ENCODE measurements around the gene MICOS13.

MICOS13 gene

DNA sequence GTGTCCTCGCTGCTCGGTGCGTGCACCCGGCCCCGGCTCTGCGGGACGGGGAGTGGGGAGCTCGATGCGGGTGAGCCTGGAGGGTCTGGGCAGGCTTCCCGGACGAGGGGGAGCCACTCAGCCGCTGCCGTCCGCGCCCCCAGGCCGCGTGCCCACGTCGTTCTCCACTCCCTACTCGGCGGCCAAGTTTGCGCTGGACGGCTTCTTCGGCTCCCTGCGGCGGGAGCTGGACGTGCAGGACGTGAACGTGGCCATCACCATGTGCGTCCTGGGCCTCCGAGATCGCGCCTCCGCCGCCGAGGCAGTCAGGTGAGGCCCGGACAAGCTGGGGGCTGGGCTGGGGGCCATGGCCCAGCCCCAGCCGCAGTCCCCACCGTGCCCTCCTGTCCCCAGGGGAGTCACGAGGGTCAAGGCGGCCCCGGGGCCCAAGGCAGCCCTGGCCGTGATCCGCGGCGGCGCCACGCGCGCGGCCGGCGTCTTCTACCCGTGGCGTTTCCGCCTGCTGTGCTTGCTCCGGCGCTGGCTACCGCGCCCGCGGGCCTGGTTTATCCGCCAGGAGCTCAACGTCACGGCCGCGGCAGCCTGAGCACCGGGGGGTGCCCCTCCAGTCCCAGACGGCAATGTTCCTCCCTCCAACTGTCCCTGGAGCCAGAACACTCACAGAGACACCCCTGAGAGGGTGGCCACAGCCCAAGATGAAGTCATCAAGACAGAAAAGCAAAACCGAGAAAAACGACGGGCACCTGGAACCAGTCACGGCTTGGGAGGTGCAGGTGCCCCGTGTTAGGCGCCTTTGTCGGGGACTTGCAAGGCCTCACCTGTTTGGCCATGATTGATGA, 7.3 kb upstream of the MICOS13 start:
- no peak for DNase-seq (ENCODE audit: low read depth in 2 of 2)

DNA sequence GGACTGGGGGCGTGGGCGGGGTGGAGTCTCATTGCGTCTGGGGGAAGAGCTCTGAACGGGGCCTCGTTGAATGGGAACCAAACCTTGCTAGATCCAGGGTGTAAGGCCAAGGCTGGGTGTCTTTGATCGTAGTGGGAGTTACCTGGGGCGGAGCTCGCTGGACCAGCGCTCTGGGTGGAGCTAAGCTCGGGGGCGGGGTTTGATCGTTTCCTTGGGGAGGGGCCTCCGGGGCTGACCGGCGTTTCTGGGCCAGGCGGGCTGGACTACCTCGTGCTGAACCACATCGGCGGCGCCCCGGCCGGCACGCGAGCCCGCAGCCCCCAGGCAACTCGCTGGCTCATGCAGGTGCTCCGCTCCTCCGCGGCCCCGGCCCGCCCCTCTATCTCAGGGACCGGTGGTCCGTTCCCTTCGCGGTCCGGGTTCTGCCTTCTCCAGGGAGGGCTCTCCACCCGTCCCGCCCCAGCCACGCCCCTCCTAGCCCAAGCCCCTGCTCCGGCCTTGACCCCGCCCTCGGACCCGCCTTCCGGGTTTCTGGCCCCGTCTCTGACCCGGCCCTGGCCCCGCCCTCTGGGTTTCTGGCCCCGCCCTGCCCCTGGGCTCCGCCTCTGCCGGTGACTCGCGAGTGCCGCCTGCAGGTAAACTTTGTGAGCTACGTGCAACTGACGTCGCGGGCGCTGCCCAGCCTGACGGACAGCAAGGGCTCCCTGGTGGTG, 6.5 kb upstream of the MICOS13 start:
- peak; percentile 90 to 91 for DNase-seq (ENCODE audit: low read depth in 2 of 2)

DNA sequence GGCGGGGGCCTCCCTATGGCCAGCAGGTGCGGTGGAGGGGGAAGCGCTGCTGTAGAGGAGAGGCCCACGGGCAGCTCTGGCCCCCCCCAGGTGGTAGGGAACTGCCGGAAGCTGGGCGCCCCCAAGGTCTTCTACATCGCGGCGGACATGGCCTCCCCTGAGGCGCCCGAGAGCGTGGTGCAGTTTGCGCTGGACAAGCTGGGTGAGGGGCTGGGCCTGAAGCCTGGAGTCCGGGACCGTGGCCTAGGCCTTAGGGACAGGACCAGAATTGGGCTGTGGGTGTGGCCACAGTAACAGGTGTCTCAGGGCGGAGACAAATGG, 6.0 kb upstream of the MICOS13 start:
- DNase-seq (ENCODE audit: low read depth in 2 of 2): no peak

DNA sequence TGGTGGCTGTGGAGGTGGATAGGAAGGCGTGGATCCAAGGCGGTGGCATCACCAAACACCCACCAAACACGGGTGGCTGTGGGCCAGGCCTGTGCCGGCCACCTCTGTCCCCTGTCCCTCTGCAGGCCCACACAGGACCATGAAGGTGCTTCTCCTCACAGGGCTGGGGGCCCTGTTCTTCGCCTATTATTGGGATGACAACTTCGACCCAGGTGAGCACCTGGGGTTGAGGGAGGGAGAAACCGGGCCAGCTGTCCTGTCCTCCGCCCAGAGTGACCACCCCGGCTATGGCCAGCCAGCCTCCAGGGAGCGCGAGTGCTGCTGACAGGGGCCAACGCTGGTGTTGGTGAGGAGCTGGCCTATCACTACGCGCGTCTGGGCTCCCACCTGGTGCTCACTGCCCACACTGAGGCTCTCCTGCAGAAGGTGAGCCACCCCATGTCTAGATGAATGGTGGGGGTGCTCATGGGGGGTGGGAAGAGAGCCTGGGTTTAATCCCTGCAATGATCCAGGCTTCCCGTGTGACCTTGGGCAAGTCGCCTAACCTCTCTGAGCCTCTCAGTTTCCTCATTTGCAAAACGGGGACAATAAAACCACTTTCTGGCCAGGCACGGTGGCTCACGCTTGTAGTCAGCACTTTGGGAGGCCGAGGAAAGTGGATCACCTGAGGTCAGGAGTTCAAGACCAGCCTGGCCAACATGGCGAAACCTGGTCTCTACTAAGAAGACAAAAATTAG, 4.5 kb upstream of the MICOS13 start:
- no peak for DNase-seq (ENCODE audit: low read depth in 2 of 2)

DNA sequence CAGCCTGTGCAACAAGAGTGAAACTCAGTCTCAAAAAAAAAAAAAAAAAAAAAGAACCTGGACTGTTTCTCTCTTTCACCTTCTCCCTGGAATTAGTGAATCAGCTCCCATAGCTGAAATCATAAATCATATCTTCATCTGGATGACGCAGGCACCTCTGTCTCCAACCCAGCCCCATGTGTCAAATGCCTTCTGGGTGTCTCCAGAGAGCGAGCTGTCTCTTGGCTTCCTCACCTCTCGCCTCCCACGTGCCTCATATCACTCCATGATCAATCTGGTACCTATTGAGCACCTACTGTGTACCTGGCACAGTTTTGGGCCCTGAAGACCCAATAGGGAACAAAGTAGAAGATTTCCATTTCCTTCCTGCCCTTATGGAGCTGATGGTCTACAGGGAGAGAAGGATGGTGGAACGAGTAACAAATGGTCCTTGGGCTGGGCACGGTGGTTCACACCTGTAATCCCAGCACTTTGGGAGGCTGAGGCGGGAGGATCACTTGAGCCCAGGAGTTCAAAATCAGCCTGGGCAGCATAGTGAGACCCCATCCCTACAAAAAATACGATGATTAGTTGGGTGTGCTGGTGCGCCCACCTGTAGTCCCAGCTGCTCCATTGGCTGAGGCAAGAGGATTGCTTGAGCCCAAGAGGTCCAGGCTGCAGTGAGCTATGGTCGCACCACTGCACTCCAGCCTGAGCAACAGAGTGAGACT, 3.0 kb upstream of the MICOS13 start:
- no peak for DNase-seq (ENCODE audit: low read depth in 2 of 2)

DNA sequence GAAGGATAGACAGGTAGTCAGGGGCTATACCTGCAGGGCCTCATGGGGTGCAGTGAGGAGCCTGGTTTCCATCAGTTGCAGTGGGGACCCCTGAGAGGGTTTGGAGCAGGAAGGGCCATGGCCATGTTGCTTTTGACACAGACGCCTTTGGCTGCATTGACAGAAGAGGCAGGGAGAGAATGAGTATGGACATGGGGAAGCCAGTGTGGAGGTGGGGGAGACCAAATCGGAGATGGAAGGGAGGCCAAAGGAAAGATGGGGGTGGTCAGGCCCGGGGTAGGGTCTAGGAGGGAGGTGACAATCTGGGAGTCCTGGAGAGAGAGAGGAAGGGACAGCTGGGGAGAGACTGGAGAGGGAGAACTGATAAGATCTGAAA, 1.8 kb upstream of the MICOS13 start:
- no peak for DNase-seq (ENCODE audit: low read depth in 2 of 2)

DNA sequence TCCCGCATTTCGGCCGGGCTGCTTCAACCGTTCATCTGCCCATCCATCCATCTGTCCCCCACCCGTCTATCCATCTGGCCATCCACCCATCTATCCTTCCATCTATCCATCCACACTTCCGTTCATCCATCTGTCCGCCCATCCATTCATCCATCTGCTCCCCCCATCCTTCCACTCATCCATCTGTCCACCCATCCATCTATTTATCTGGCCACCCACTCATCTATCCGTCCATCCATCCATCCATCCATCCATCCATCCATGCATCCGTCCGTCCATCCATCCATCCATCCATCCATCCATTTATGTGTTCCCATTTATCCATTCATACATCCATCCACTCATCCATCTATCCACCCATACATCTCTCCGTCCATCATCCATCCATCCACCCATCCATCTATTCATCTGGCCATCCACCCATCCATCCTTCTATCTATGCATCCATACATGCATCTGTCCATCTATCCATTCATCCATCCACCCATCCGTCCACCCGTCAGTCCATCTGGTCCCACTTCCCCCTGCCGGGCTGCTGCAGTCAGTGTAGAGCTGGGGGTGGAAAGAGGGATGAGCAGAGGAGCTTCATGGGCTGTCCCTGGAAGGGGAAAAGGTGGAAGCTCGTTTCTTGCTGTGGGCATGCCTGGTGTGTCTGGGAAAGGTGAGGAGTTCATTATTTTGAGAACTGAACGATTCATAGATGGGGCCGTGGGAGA, 1.2 kb upstream of the MICOS13 start:
- no peak for DNase-seq (ENCODE audit: low read depth in 2 of 2)

DNA sequence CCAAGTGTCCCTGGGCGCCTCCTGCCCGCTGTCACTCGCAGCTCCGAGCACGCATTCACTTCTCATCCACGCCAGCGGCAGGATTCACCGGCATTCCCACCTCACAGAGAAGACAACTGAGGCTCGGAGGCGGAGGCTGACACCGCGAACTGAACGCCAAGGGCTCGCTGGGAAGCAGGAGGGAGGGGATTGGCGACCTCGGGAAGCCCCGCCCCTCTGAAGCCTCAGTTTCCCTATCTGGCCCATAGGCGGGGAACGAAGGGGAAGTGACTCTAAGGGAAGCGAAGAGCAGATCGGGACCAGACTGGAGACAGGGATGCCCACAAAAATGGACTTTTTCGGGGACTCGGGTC, 256 bp downstream of the MICOS13 start:
- DNase-seq (ENCODE audit: low read depth in 2 of 2): no peak

DNA sequence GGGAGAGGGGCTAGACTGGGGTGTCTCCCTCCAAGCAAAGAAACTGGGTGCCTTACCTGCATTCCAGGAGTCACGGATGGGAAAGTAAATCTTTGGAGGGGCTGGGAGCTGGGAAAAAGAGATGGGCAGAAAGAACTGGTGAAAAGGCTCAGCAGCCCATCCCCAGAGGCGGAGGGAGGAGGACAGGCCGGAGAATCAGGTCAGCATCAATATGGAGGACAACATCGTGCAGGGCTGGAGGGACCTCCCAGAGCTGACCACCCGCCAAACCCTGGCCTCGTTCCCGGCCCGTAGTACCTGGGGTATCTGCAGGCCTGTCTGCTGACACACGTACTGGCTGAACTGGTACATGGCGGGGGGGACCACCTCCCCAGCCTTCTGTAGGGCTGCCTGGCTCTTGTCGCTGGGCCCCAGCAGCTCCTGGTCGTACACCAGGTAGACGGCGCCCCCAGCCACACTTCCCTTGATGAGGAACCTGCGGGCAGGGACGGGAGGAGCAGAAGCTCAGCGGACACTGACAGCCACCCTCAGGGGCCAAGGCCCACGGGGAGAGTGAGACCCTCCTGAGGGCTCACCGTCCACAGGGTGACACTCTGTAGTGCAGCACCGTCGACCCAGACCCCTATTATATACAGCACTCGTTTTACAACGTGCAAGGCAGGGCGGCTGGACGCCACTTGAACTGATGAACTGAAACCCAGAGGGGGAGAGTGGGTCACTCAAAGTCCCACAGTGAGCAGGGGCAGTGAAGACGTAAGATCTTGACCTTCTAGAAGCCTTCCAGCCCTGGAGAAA, 830 bp downstream of the MICOS13 start:
- DNase-seq (ENCODE audit: low read depth in 2 of 2): no peak

DNA sequence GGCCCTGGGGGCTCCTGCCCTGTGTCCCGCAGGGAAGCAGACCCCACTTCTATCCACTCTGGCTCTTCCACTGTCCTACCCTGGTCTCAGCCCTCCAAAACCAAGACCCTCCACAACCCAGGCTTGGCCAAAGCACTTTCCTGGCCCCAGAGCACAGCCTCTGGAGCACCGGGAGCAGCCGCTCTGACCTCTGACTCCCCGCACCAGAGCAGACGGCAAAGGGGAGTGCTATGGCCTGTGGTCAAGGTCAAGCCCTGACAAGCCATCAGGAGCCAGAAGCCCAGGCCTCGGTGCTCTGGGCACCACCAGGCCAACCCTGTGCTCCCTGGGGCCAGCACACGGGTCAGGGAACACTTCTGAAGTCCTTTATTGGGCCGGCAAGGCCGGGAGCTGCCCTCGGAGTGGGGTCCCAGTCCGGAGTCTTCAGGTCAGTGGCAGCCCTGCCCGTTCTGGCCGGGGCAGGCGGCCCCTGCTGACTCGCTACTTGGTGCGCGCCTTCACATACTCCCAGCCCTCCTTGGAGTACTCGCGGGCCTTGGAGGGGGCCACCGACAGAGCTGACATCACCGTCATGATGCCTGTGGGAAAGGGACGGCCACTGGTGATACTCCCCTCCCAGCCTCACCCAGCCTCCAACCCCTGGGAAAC, 2.1 kb downstream of the MICOS13 start:
- no peak for DNase-seq (ENCODE audit: low read depth in 2 of 2)

DNA sequence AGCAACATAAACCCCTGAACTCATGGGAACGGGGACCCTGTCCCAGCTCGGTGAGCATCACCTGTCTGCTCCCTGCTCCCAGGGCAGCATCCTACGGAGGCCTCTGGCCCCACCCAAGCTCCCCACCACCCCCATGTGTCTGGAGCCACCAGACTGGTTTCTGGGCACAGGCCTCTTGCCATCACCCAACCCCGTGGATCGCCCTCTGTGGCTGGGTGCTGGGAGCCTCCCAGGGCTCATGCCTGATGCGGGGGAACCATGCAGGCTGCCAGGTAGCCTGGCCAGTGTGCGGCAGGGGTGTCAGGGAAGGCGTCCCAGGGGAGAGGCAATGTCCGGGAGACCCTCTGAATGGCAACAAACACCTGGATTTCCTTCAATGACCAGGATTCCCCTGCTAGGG, 2.7 kb downstream of the MICOS13 start:
- DNase-seq (ENCODE audit: low read depth in 2 of 2): no peak

DNA sequence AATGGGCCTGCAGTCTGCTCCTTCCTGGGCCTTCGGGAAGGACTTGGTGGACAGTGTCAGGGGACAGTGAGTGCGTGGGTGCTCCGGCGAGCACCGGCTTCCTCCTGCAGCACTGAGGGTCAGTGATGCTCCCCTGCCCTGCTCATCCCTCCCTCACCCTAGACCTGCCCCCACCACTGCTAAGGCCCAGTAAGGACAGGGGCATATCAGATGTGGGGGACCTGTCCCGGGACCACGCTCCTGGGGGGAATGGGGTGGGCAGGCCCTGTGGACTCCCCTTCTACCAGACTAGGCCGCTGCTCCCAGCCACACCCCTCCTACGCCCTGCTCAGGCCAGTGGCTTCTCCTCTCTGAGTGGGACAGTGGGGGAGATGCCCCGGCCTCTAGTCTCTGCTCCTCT, 3.2 kb downstream of the MICOS13 start:
- DNase-seq (ENCODE audit: low read depth in 2 of 2): no peak

DNA sequence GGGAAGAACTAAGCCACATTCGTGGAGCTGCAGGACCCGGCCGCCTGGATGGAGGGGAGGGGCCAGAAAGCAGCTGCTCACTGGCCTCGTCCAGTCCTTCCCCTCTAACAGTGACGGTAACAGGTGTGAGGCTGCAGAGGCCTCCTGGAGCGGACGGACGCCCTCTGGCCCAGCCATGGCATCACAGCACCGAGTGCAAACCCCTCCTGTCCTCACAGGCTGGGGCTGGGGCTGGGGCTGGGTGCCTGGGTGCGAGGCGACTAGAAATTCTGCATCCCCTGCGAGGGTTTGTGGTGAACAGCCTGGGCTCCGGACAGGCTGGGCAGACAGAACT, 3.6 kb downstream of the MICOS13 start:
- no peak for DNase-seq (ENCODE audit: low read depth in 2 of 2)

DNA sequence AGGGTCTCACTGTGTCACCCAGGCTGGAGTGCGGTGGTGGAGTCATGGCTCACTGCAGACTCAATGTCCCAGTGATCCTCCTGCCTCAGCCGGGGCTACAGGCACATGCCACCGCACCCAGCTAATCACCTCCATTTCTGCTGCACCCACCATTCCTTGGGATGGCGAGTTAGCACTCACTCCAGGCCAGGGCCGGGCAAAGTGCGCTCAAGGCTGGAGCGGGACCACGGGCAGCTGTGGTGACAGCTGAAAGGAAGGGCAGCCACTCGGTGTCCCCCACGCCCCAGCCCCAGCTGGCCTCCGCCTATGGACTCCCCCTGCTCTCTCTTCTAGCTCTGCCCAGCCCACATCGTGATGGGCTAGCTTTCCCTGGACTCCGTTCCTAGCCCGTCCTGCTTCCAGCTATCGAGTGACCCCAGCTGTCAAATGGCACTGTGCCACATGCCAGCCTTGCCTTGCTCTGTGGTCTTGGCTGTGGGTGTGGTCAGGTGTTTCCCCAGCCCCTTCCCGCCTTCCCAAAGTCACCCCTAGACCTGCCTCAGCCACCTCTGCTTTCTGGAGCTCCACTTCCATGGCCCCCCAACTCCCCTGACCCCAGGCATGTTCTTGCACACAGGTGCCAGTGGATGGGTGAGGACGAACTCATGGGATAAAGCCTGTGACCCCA, 4.1 kb downstream of the MICOS13 start:
- DNase-seq (ENCODE audit: low read depth in 2 of 2): no peak

DNA sequence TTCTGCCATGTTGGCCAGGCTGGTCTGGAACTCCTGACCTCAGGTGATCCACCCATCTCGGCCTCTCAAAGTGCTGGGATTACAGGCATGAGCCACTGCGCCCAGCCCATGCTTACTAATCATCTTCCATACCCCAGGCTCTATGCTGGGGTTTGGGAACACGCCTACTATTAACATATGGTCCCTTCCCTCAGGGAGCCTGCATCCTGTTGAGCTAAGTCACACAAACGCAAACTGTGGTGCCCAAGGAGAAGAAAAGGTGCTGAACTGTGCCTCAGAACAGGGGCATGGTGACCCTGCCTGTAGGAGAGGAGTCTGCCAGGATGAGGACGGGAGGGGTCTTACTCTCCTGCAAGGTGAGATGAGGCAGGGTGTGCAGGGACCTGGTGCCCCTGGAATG, 5.6 kb downstream of the MICOS13 start:
- no peak for DNase-seq (ENCODE audit: low read depth in 2 of 2)

DNA sequence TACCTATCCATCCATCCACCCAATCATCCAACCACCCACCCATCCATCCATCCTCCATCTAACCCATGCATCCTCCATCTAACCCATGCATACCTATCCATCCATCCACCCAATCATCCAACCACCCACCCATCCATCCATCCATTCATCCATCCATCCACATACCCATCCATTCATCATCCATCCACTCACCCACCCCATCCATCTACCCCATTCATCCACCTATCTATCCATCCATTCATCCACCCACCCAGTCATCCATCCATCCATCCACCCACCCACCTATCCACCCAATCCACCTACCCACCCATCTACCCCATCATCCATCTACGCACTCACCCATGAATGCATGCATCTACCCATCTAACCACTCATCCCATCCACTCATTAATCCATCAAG, 6.6 kb downstream of the MICOS13 start:
- no peak for DNase-seq (ENCODE audit: low read depth in 2 of 2)

DNA sequence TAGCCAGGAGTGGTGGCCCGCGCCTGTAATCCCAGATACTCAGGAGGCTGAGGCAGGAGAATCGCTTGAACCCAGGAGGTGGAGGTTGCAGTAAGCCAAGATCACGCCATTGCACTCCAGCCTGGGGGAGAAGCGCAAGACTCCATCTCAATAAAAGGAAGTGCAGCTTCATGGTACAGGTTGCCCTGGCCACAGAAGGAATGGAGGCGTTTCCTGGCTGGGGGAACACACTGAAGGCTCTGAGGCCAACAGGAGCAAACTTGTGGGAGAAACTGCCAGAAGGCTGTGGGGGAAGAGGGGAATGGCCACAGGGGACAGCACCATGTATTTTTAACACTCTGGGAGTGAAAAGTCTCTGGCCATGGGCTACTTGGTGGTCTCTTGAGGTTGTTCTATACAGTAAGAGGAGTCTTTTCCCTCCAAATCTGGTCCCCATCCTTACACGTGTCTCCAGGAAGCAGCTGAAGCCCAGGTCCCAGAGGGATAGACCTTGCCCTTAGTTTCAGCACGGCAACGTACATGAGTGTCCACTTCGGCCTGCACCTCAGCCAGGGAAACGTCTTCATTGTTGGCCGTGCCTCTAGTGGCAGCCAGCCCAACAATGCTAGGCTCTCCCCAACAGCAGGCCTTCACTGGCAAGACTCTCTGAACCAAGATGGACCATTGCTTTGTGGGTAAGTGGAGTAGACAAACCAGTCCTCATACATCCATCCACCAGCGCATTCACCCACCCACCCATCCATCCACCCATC, 7.4 kb downstream of the MICOS13 start:
- no peak for DNase-seq (ENCODE audit: low read depth in 2 of 2)

DNA sequence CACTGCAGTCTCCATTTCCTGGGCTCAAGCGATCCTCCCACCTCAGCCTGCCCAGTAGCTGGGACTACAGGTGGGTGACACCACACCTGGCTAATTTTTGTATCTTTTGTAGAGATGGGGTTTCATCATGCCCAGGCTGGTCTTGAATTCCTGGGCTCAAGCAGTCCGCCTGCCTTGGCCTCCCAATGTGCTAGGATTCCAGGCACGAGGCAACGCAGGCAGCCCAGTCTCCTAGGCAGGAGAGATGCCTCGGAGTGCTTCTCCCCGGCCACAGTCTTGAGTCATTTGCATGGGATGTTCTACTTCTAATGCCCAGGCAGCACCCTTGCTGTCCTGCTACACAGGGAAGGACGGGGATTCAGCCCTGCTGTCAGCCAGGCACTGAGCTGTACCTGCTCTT, 8.7 kb downstream of the MICOS13 start:
- no peak for DNase-seq (ENCODE audit: low read depth in 2 of 2)

DNA sequence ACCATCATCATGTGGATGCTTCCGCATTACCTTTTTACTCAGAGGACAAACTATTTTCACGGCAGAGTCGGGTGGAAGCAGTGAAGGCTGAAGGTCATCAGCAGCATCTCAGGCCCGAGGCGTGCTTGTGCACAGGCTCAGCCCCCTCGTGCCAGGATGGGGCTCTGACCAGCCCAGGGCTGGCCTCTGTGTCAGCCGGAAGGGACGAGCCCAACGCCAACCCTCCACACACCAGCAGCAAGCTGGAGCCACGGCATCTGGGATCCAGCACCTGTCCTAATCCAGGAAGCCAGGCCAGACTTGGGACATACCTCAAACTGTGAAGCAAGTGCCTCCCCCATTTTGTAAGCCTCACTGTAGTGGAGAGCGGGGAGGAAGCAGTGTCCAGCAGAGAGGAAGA, 11.1 kb downstream of the MICOS13 start:
- DNase-seq (ENCODE audit: low read depth in 2 of 2): no peak

All from stimulated activated CD8-positive, alpha-beta memory T cell treated with anti-CD3 and anti-CD28 coated beads, Interleukin-15, amount 100 ng/mL, for 4 hours (primary cell).